HUES64 (cell line): Measurements from ENCODE around the gene ENOX1. TPM values are rescaled to one million over a fixed set of nuclear protein-coding genes. Genes with fewer than 3 reads are reported as not detected.
"Not testable (repeated sequence)": the region's sequence is repeated elsewhere in the genome, so short reads cannot be mapped to it uniquely, and the experiment has no call there.

ENCODE experiments used
- H3K27ac ChIP-seq: 2 replicates; pipeline ENCODE4 v1.7.0; 2013; ENCODE audit warnings: low read depth, low read length, inconsistent platforms
- H3K27me3 ChIP-seq: 2 replicates; pipeline ENCODE4 v1.6.1; 2013; ENCODE audit warnings: mild to moderate bottlenecking, low read length; ENCODE audit not compliant: insufficient read depth
- H3K36me3 ChIP-seq: 2 replicates; pipeline ENCODE4 v1.6.1; 2013; ENCODE audit warnings: mild to moderate bottlenecking, low read length; ENCODE audit not compliant: insufficient read depth
- H3K4me1 ChIP-seq: 2 replicates; pipeline ENCODE4 v1.6.1; 2013; ENCODE audit warnings: mild to moderate bottlenecking, low read length, moderate library complexity; ENCODE audit not compliant: insufficient read depth
- H3K4me3 ChIP-seq: 2 replicates; pipeline ENCODE4 v1.5.1; 2013; ENCODE audit warnings: mild to moderate bottlenecking, low read length, moderate library complexity
- H3K9ac ChIP-seq: 2 replicates; pipeline ENCODE4 v1.6.1; 2013; ENCODE audit warnings: mild to moderate bottlenecking, low read depth, low read length
- H3K9me3 ChIP-seq: 2 replicates; pipeline ENCODE4 v1.6.1; 2013; ENCODE audit warnings: low read depth, low read length; ENCODE audit not compliant: insufficient read depth
- WGBS: fragments of 150-250, 120-280 bp; methylation state at CpG from one replicate; pipeline ENCODE4 v1.1.7; 2013; ENCODE audit warnings: missing lambda C conversion rate; 5-methylcytosine and 5-hydroxymethylcytosine counted together
- polyA plus RNA-seq, 2 experiments: library from polyadenylated mRNA; stranded (reverse); fragments of 50-300 nt; gene quantifications; one replicate each; pipeline ENCODE4 v1.2.3, GENCODE V29; 2013

Gene ENOX1
- polyA plus RNA-seq (2013, experiment 1 of 2): 0.45 TPM
- 0.76 TPM for polyA plus RNA-seq (2013, experiment 2 of 2)

GRCh38 chr13:43786766-43787517 lies at the start of gene ENOX1:
Gene ENOX1 (minus strand): TSS chr13:43786972.
- Histone ChIP-seq H3K27ac (no peak within 1 kb of the TSS), H3K27me3 (peaks cover 74% of the 10 kb centered on the region), H3K9me3 (no peaks in the 10 kb centered on the region), H3K4me3 (peak within 1 kb of the TSS; percentile 64), H3K36me3 (no peaks in the 10 kb centered on the region), H3K4me1 (0 out of 2 replicates have a peak, but pooled peaks cover 3% of the 10 kb centered on the region), H3K9ac (peak within 1 kb of the TSS; percentile 51)
- whole genome bisulfite sequencing: 1% methylated on average over 93 of the region's 93 CpGs

- Histone ChIP-seq H3K4me1 (no peaks in the 10 kb centered on the region), H3K27ac (no peak overlapping the region), H3K9ac (no peak overlapping the region), H3K4me3 (no peak overlapping the region), H3K27me3 (no peaks in the 10 kb centered on the region), H3K9me3 (no peaks in the 10 kb centered on the region), H3K36me3 (no peaks in the 10 kb centered on the region)
- 90% methylated on average over 1 of the region's 2 CpGs for WGBS
These were observed 48.9 kb upstream of the ENOX1 start for GRCh38 chr13:43835701-43836100.

- H3K36me3 ChIP-seq: no peaks in the 10 kb centered on the region
- no peaks in the 10 kb centered on the region for H3K4me1 ChIP-seq
- no peak overlapping the region for H3K27ac ChIP-seq
- H3K27me3 ChIP-seq: no peaks in the 10 kb centered on the region
- no peak overlapping the region for H3K9ac ChIP-seq
- no peak overlapping the region for H3K4me3 ChIP-seq
- no peaks in the 10 kb centered on the region for H3K9me3 ChIP-seq
- 84% methylated on average over 2 of the region's 2 CpGs for WGBS
These were observed 44.3 kb upstream of the ENOX1 start for GRCh38 chr13:43831088-43831487.

- H3K27me3 ChIP-seq: no peaks in the 10 kb centered on the region
- H3K4me1 ChIP-seq: no peaks in the 10 kb centered on the region
- no peaks in the 10 kb centered on the region for H3K9me3 ChIP-seq
- H3K27ac ChIP-seq: no peak overlapping the region
- H3K4me3 ChIP-seq: no peak overlapping the region
- no peaks in the 10 kb centered on the region for H3K36me3 ChIP-seq
- WGBS: 86% methylated on average over 5 of the region's 5 CpGs
- H3K9ac ChIP-seq: 0 out of 2 replicates have a peak overlapping the region, but pooled peaks have one; percentile 26
These were observed 43.7 kb upstream of the ENOX1 start for GRCh38 chr13:43830497-43830881.

GRCh38 chr13:43824656-43825055 lies 37.9 kb upstream of the ENOX1 start:
- H3K27me3 ChIP-seq, H3K36me3 ChIP-seq, H3K4me3 ChIP-seq, H3K9ac ChIP-seq, H3K27ac ChIP-seq, H3K4me1 ChIP-seq, H3K9me3 ChIP-seq: not testable (repeated sequence)
- 100% methylated on average over 1 of the region's 1 CpG for WGBS

GRCh38 chr13:43822969-43823368 lies 36.2 kb upstream of the ENOX1 start:
- H3K4me3 ChIP-seq: no peak overlapping the region
- 84% methylated on average over 1 of the region's 1 CpG for WGBS
- H3K4me1 ChIP-seq: no peaks in the 10 kb centered on the region
- no peaks in the 10 kb centered on the region for H3K9me3 ChIP-seq
- no peaks in the 10 kb centered on the region for H3K36me3 ChIP-seq
- H3K9ac ChIP-seq: no peak overlapping the region
- H3K27ac ChIP-seq: no peak overlapping the region
- H3K27me3 ChIP-seq: no peaks in the 10 kb centered on the region

- Histone ChIP-seq H3K4me3 (no peak overlapping the region), H3K27me3 (no peaks in the 10 kb centered on the region), H3K36me3 (no peaks in the 10 kb centered on the region), H3K4me1 (no peaks in the 10 kb centered on the region), H3K9me3 (no peaks in the 10 kb centered on the region), H3K9ac (no peak overlapping the region), H3K27ac (no peak overlapping the region)
- 94% methylated on average over 3 of the region's 4 CpGs for WGBS
These were observed 29.7 kb upstream of the ENOX1 start for GRCh38 chr13:43816401-43816889.

GRCh38 chr13:43815204-43815603 lies 28.4 kb upstream of the ENOX1 start:
- no peak overlapping the region for H3K4me3 ChIP-seq
- no peaks in the 10 kb centered on the region for H3K4me1 ChIP-seq
- H3K27ac ChIP-seq: no peak overlapping the region
- H3K9me3 ChIP-seq: no peaks in the 10 kb centered on the region
- 83% methylated on average over 2 of the region's 2 CpGs for WGBS
- no peaks in the 10 kb centered on the region for H3K36me3 ChIP-seq
- H3K9ac ChIP-seq: no peak overlapping the region
- no peaks in the 10 kb centered on the region for H3K27me3 ChIP-seq

- no peak overlapping the region for H3K4me3 ChIP-seq
- H3K36me3 ChIP-seq: no peaks in the 10 kb centered on the region
- H3K27me3 ChIP-seq: no peaks in the 10 kb centered on the region
- peaks cover 20% of the 10 kb centered on the region for H3K4me1 ChIP-seq
- no peak overlapping the region for H3K27ac ChIP-seq
- no peaks in the 10 kb centered on the region for H3K9me3 ChIP-seq
- no peak overlapping the region for H3K9ac ChIP-seq
These were observed 21.9 kb upstream of the ENOX1 start for GRCh38 chr13:43808676-43809075.

- H3K4me3 ChIP-seq: no peak overlapping the region
- 69% methylated on average over 6 of the region's 6 CpGs for WGBS
- H3K9me3 ChIP-seq: no peaks in the 10 kb centered on the region
- H3K9ac ChIP-seq: no peak overlapping the region
- H3K4me1 ChIP-seq: peaks cover 20% of the 10 kb centered on the region
- no peaks in the 10 kb centered on the region for H3K27me3 ChIP-seq
- H3K27ac ChIP-seq: peak overlapping the region; percentile 83; the same call in 1 of the 2 replicates
- H3K36me3 ChIP-seq: no peaks in the 10 kb centered on the region
These were observed 18.9 kb upstream of the ENOX1 start for GRCh38 chr13:43805681-43806128.

- Histone ChIP-seq H3K27me3 (no peaks in the 10 kb centered on the region), H3K27ac (peak overlapping the region; percentile 63; the same call in 1 of the 2 replicates), H3K9ac (no peak overlapping the region), H3K9me3 (no peaks in the 10 kb centered on the region), H3K36me3 (no peaks in the 10 kb centered on the region), H3K4me1 (peaks cover 20% of the 10 kb centered on the region), H3K4me3 (no peak overlapping the region)
- WGBS: 41% methylated on average over 2 of the region's 3 CpGs
These were observed 18.3 kb upstream of the ENOX1 start for GRCh38 chr13:43805071-43805468.
